Fibroblast of pulmonary artery (primary cell): Measurements from ENCODE around the gene NAT16.

Experiments
- DNase-seq: peaks from one replicate; pipeline ENCODE4 v3.0.0-alpha.2; 2010; ENCODE audit warnings: low read depth
- H3K4me3 ChIP-seq: replicated peaks from 2 replicates; pipeline ENCODE4 v1.5.1; 2011; ENCODE audit warnings: low read depth, mild to moderate bottlenecking, control low read depth, low read length, moderate library complexity
- TF ChIP-seq, protein P1 (sequence below): IDR thresholded peaks from 2 replicates; pipeline ENCODE4 v1.5.1; 2011; ENCODE audit warnings: mild to moderate bottlenecking, control low read depth, low read length, inconsistent platforms; ENCODE audit errors: missing control alignments

NAT16 gene

DNA sequence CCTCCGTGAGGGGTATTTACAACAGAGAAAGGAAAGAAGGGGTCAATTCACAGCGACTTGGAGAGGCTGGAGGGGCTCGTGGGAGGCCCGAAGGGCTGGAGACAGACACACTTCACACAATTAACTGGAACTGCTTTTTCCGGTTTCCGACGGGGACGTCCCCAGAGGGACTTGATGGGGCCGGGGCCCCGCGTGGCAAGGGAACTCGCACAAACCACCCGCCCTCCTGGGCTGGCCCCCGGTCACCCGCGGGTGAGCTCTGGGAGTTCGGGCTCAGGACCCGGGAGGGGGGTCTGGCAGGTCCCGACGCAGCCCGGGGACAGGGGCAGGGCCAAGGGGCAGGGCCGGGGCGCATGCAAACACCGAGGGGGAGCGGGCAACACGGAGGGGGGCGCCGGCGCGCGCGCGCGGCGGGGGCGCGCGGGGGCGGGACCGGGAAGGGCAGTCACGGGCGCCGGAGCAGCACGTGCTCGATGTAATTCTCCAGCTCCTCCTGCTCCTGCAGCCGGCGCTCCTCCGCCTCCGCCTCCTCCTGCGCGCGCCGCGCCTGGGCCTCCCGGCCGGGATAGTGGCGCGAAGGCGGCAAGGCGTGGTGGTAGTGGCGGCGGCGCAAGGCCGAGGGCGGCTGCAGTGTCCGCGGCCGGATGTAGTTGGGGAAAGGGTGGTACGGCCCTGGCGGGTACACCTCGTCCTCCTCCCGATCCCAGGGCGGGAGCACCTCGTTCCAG lies 17.4 kb downstream of the NAT16 start:
- TF ChIP-seq, protein P1, sequence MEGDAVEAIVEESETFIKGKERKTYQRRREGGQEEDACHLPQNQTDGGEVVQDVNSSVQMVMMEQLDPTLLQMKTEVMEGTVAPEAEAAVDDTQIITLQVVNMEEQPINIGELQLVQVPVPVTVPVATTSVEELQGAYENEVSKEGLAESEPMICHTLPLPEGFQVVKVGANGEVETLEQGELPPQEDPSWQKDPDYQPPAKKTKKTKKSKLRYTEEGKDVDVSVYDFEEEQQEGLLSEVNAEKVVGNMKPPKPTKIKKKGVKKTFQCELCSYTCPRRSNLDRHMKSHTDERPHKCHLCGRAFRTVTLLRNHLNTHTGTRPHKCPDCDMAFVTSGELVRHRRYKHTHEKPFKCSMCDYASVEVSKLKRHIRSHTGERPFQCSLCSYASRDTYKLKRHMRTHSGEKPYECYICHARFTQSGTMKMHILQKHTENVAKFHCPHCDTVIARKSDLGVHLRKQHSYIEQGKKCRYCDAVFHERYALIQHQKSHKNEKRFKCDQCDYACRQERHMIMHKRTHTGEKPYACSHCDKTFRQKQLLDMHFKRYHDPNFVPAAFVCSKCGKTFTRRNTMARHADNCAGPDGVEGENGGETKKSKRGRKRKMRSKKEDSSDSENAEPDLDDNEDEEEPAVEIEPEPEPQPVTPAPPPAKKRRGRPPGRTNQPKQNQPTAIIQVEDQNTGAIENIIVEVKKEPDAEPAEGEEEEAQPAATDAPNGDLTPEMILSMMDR: no peak
- H3K4me3 ChIP-seq: no peak overlapping the region
- DNase-seq: peak; percentile 47

DNA sequence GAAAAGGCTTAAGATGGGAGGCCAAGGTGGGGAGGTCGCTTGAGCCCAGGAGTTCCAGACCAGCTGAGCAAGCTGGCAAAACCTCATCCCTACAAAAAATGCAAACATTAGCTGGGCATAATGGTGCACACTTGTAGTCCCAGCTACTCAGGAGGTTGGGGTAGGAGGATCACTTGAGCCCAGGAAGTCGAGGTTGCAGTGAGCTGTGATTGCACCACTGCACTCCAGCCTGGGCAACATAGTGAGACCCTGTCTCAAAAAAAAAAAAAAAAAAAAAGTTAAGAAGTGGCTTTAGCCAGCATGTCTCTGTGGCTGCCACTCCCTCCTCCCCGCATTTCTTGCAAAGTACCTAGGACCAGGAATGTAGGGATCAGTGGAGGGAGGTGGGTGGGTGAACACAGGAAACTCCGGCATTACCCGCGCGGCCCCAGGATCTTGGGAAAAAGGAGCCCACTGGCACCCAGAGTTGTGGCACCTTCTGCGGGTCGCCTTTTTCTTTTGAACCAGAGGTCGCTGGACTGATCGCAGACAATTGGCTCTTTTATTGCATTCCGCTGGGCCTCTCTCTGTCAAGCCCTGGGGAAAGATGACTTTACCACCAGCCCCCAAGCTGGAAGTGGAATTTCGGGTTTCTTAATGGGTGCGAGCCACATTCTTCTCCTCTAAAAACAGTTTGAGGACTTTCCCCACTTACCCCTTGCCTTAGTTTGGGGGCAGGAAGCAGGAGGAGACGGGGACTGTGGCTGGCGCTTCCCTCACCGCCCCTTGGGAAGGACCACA lies 18.2 kb downstream of the NAT16 start:
- no peak for DNase-seq
- TF ChIP-seq, protein P1: no peak
- no peak overlapping the region for H3K4me3 ChIP-seq

DNA sequence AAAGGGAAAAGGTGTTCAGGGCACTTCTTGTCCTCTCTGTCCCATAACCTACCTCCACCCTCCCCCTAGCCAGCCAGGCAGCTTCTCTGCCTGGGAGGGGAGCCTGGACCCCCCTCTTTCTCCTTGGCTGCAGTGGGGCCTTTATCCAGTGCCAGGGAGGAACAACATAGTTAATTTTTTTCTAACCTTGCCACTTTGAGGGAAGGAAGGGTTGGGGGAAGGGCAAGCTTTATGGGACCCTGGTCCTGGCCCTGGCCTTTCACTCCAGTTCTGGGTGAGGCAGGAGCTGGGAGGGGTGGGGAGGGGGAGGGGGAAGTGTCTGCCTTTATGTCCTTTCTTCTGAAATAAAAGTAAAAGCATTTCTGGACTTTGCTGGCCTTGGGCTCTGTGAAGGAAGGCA lies 19.2 kb downstream of the NAT16 start:
- no peak overlapping the region for H3K4me3 ChIP-seq
- DNase-seq: no peak
- TF ChIP-seq, protein P1: no peak

DNA sequence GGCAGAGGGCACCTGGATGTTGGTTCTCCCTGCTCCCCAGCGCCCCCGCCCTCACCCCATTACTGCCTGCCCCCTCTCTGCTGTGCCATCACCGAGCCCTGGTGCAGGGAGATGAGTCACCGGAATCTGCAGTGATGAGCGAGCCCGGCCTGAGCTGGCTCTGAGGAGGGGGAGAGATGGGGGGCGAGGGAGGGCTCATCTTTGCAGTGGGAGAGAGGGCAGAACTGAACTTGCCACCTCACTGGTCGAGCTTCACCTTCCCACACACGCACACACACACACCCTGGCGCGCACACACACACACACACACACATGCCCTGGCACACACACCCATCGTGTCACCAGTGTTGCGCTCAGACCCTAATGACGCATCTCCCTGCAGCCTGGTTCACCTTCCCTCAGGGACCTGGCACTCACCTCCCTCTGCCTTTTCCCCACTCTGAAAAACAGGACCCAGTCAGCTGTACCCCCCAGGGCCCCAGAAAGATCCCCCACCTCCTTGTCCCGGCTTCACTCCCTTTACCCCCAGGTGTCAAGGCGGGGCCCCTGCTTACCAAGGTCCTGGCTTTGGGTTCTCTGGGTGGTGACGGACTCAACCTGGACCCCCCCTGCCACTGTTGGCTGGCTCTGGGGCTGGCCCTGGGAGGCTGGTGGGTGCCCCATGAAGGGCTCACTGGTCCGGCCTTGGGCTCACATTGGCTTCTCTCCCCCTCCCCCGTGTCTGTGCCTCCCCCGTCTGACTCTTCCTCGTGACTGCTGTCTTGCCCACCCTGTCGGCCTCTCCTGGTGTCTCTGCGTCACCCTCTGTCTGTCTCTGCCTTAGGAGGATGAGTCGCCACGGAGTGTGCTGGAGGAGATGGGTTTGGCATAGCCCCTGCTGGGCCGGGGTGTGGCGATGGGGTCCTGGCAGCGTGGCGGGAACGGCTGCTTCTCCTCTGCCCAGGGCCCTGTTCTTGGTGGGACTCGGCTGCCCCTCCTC lies 20.1 kb downstream of the NAT16 start:
- TF ChIP-seq, protein P1: no peak
- no peak overlapping the region for H3K4me3 ChIP-seq
- DNase-seq: no peak

DNA sequence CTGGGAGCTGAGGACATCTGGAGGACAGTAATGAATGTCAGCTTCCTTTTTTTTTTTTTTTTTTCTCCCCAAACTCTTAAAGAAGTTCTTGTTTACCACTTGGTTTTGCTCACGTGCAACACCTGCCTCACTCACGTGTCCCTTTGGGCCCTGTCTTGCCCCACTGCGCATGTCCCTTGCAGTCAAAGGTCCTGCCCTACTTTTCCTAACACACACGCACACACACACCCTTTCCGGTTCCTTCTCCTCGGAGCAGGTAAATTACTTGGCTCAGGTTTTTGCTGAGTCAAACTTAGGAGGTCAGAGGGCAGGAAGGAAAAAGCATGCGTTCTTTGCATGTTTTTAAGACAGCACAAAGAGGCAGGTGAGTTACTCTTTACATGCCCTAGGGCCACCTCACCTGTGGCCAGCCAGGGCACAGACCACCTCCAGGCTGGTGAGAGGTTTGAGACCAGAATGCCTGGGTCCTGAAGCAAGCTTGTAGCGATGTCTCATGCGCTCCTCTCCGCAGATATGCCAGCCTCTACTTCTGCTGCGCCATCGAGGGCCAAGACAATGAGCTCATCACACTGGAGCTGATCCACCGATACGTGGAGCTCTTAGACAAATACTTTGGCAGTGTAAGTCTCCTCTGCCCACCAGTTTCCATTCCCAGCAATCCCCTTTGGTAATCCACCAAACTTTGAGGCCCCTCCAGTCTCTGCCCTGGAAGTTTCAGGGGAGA lies 23.1 kb downstream of the NAT16 start:
- no peak overlapping the region for H3K4me3 ChIP-seq
- TF ChIP-seq, protein P1: no peak
- no peak for DNase-seq

DNA sequence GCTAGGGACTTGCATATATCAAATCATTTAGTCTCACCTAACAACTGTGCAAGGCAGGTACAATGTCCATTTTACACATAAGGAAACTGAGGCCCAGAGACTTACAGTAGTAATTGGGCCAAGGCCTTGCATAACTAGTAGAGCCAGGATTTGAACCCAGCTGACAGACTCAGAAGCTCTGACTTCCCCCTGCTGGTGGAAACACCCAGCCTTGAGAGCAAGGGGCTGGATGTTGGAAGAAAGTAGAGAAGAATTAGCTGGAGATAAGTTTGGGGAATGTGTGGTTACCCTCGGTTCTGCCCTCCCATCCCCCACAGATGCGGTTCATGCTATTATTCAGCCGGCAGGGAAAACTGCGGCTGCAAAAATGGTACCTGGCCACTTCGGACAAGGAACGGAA lies 23.8 kb downstream of the NAT16 start:
- no peak overlapping the region for H3K4me3 ChIP-seq
- DNase-seq: no peak
- TF ChIP-seq, protein P1: peak; percentile 27
